H1 (cell line): ENCODE data around the gene PTPRD. TPM values are rescaled to one million over a fixed set of nuclear protein-coding genes. Genes with fewer than 3 reads are reported as not detected.

Experiments used
- CTCF ChIA-PET: fragments of 300-600 bp; sonication (Branson Sonifier 250); formaldehyde crosslinking; loops from one replicate; lab custom pipeline; 2021; ENCODE audit not compliant: partially characterized antibody; lab: Charles Lee
- POLR2A ChIA-PET: fragments of 300-600 bp; sonication (Branson Sonifier 250); formaldehyde crosslinking; loops from one replicate; lab custom pipeline; 2021; ENCODE audit warnings: inconsistent platforms; ENCODE audit not compliant: partially characterized antibody; lab: Charles Lee
- DNase-seq, 2 experiments: peaks; one replicate each; pipeline versions ENCODE4 v3.0.0 to v3.0.0-alpha.2; 2010 to 2022; ENCODE audit warnings: low spot score in 2 of 2, low read depth in 1 of 2, mixed read lengths in 1 of 2
- FAIRE-seq: peaks from 2 replicates; lab custom pipeline; 2011; peaks lifted over from hg19 to GRCh38; lab: Jason Lieb, UNC
- H2AFZ ChIP-seq: 2 replicates; pipeline ENCODE4 v1.8.1; 2012; ENCODE audit warnings: low read length, inconsistent platforms
- H2AK5ac ChIP-seq: 2 replicates; pipeline ENCODE4 v1.6.1; 2013; ENCODE audit warnings: low read depth, low read length
- H2BK120ac ChIP-seq: replicated peaks from 2 replicates; pipeline ENCODE3; 2013; ENCODE audit warnings: low read depth, low read length, inconsistent platforms
- H2BK12ac ChIP-seq: 2 replicates; pipeline ENCODE4 v1.6.1; 2013; ENCODE audit warnings: low read depth, low read length
- H2BK15ac ChIP-seq: 2 replicates; pipeline ENCODE4 v1.6.1; 2013; ENCODE audit warnings: low read length
- H2BK20ac ChIP-seq: 2 replicates; pipeline ENCODE4 v1.6.1; 2013; ENCODE audit warnings: low read length
- H2BK5ac ChIP-seq: 2 replicates; pipeline ENCODE4 v1.6.1; 2013; ENCODE audit warnings: low read depth, low read length
- H3K14ac ChIP-seq: 2 replicates; pipeline ENCODE4 v1.6.1; 2013; ENCODE audit warnings: inconsistent platforms; ENCODE audit not compliant: insufficient read length
- H3K18ac ChIP-seq: 2 replicates; pipeline ENCODE4 v1.6.1; 2013; ENCODE audit warnings: low read length; ENCODE audit errors: extremely low read depth
- H3K23ac ChIP-seq: 2 replicates; pipeline ENCODE4 v1.6.1; 2013; ENCODE audit warnings: inconsistent platforms; ENCODE audit not compliant: insufficient read length
- H3K23me2 ChIP-seq: 2 replicates; pipeline ENCODE4 v1.6.1; 2013; ENCODE audit warnings: low read depth, low read length
- H3K27ac ChIP-seq: 2 replicates; pipeline ENCODE4 v1.6.1; 2011; ENCODE audit warnings: low read depth, low read length, inconsistent platforms
- H3K27me3 ChIP-seq, 4 experiments: replicated peaks in 1 of 4; 1 replicate in 1 of 4; 2 replicates in 3 of 4; pipeline versions ENCODE4 v1.6.1 to v1.8.1; 2011 to 2013; ENCODE audit warnings: low read length in 3 of 4, mild to moderate bottlenecking in 3 of 4, inconsistent platforms in 2 of 4, mixed read lengths in 2 of 4, moderate library complexity in 1 of 4; ENCODE audit not compliant: control insufficient read depth in 3 of 4, insufficient read depth in 3 of 4; ENCODE audit errors: extremely low read depth in 1 of 4
- H3K36me3 ChIP-seq, 4 experiments: 2 replicates each; pipeline versions ENCODE4 v1.6.1 to v1.8.1; 2011 to 2013; ENCODE audit warnings: mild to moderate bottlenecking in 4 of 4, low read length in 3 of 4, moderate library complexity in 2 of 4, control low read depth in 1 of 4, inconsistent platforms in 1 of 4; ENCODE audit not compliant: insufficient read depth in 4 of 4, control insufficient read depth in 2 of 4
- H3K4ac ChIP-seq: replicated peaks from 2 replicates; pipeline ENCODE3; 2013; ENCODE audit warnings: low read length, low read depth, mixed read lengths, inconsistent platforms; ENCODE audit not compliant: insufficient read length
- H3K4me1 ChIP-seq, 4 experiments: replicated peaks in 1 of 4; 1 replicate in 1 of 4; 2 replicates in 3 of 4; pipeline versions ENCODE4 v1.6.1 to v1.8.1; 2011 to 2013; ENCODE audit warnings: low read length in 3 of 4, inconsistent platforms in 2 of 4, mixed read lengths in 1 of 4; ENCODE audit not compliant: insufficient read depth in 4 of 4, control insufficient read depth in 3 of 4
- H3K4me2 ChIP-seq, 2 experiments: 2 replicates each; pipeline versions ENCODE4 v1.6.1 to v1.8.1; 2011 to 2013; ENCODE audit warnings: low read depth in 2 of 2, low read length in 2 of 2, control low read depth in 1 of 2, inconsistent platforms in 1 of 2, mild to moderate bottlenecking in 1 of 2; ENCODE audit not compliant: insufficient read depth in 1 of 2
- H3K4me3 ChIP-seq, 4 experiments: fragments of 200-600, 300-600 bp in 1 of 4; sonication (generic), shearing (Covaris generic), sonication (Bioruptor Twin) in 1 of 4; 2 replicates each; pipeline versions ENCODE4 v1.5.1 to v1.8.1; 2011 to 2016; ENCODE audit warnings: low read length in 4 of 4, low read depth in 3 of 4, control low read depth in 2 of 4, inconsistent platforms in 2 of 4, mild to moderate bottlenecking in 2 of 4, mixed read lengths in 1 of 4, moderate library complexity in 1 of 4; ENCODE audit not compliant: insufficient read depth in 2 of 4; ENCODE audit errors: extremely low read depth in 1 of 4
- H3K56ac ChIP-seq: replicated peaks from 2 replicates; pipeline ENCODE3; 2013; ENCODE audit warnings: low read depth, mild to moderate bottlenecking, mixed read lengths, low read length, inconsistent platforms; ENCODE audit not compliant: insufficient read length
- H3K79me1 ChIP-seq: 2 replicates; pipeline ENCODE4 v1.6.1; 2013; ENCODE audit warnings: low read depth, low read length, control low read depth
- H3K79me2 ChIP-seq, 2 experiments: 2 replicates each; pipeline versions ENCODE4 v1.6.1 to v1.8.1; 2012 to 2013; ENCODE audit warnings: low read length in 2 of 2, mild to moderate bottlenecking in 2 of 2, inconsistent platforms in 1 of 2; ENCODE audit not compliant: insufficient read depth in 2 of 2, control insufficient read depth in 1 of 2
- H3K9ac ChIP-seq, 4 experiments: replicated peaks in 1 of 4; 1 replicate in 1 of 4; 2 replicates in 3 of 4; pipeline versions ENCODE4 v1.6.1 to v1.8.1; 2011 to 2013; ENCODE audit warnings: low read depth in 3 of 4, low read length in 3 of 4, control low read depth in 2 of 4, mild to moderate bottlenecking in 2 of 4, moderate library complexity in 2 of 4, inconsistent platforms in 1 of 4; ENCODE audit errors: extremely low read depth in 1 of 4
- H3K9me3 ChIP-seq, 2 experiments: 2 replicates each; pipeline versions ENCODE4 v1.6.1 to v1.8.1; 2012 to 2013; ENCODE audit warnings: mild to moderate bottlenecking in 2 of 2, moderate library complexity in 2 of 2, control low read depth in 1 of 2, inconsistent platforms in 1 of 2, low read depth in 1 of 2, low read length in 1 of 2, mixed read lengths in 1 of 2; ENCODE audit not compliant: insufficient read depth in 2 of 2
- H4K20me1 ChIP-seq, 2 experiments: replicated peaks in 1 of 2; 2 replicates each; pipeline versions ENCODE3 to v1.8.1; 2011 to 2013; ENCODE audit warnings: inconsistent platforms in 2 of 2, low read length in 2 of 2, mild to moderate bottlenecking in 1 of 2; ENCODE audit not compliant: insufficient read depth in 2 of 2, control insufficient read depth in 1 of 2
- H4K5ac ChIP-seq: 2 replicates; pipeline ENCODE4 v1.6.1; 2013; ENCODE audit warnings: low read length, low read depth, mixed read lengths, inconsistent platforms; ENCODE audit not compliant: insufficient read length
- H4K8ac ChIP-seq: 2 replicates; pipeline ENCODE4 v1.8.0; 2013; ENCODE audit warnings: mild to moderate bottlenecking, moderate library complexity, low read length, inconsistent platforms; ENCODE audit not compliant: insufficient read depth; ENCODE audit errors: extremely low read depth
- H4K91ac ChIP-seq: replicated peaks from 2 replicates; pipeline ENCODE3; 2013; ENCODE audit warnings: low read length, mixed read lengths, inconsistent platforms; ENCODE audit not compliant: insufficient read length
- BACH1 ChIP-seq: IDR thresholded peaks from 2 replicates; pipeline ENCODE4 v1.6.1; 2012; ENCODE audit warnings: low read length, improper control_type of control experiment
- BRCA1 ChIP-seq: IDR thresholded peaks from 2 replicates; pipeline ENCODE4 v1.6.1; 2012; ENCODE audit warnings: low read depth, low read length, improper control_type of control experiment
- CTBP2 ChIP-seq: IDR thresholded peaks from 2 replicates; pipeline ENCODE4 v1.7.0; 2011; ENCODE audit warnings: borderline replicate concordance, mild to moderate bottlenecking, moderate library complexity, mixed read lengths, low read length; ENCODE audit not compliant: insufficient read depth, insufficient read length
- HDAC6 ChIP-seq: IDR thresholded peaks from one replicate; pipeline ENCODE4 v1.7.1; 2012; ENCODE audit warnings: low read depth, mild to moderate bottlenecking, inconsistent platforms, low read length, moderate library complexity
- MAX ChIP-seq: IDR thresholded peaks from 2 replicates; pipeline ENCODE4 v1.6.1; 2012; ENCODE audit warnings: inconsistent platforms
- PHF8 ChIP-seq: fragments of 200-600 bp; sonication (generic); conservative IDR thresholded peaks from 2 replicates; pipeline ENCODE4 v1.7.1; 2012; ENCODE audit warnings: low read depth, mild to moderate bottlenecking, inconsistent platforms, low read length, moderate library complexity
- RFX5 ChIP-seq: IDR thresholded peaks from 2 replicates; pipeline ENCODE4 v1.6.1; 2011; ENCODE audit warnings: low read depth, low read length, improper control_type of control experiment, borderline replicate concordance
- RNF2 ChIP-seq: fragments of 200-900, 300-1000 bp; sonication (generic); IDR thresholded peaks from 2 replicates; pipeline ENCODE4 v1.7.1; 2016; ENCODE audit warnings: borderline replicate concordance, low read depth, mild to moderate bottlenecking, antibody characterized with exemption, low read length; ENCODE audit not compliant: poor library complexity, severe bottlenecking; ENCODE audit errors: missing control alignments
- SIN3A ChIP-seq, 2 experiments: IDR thresholded peaks in 1 of 2; conservative IDR thresholded peaks in 1 of 2; 2 replicates each; pipeline ENCODE4 v1.6.1; 2011 to 2012; ENCODE audit warnings: low read length in 2 of 2, improper control_type of control experiment in 1 of 2, low read depth in 1 of 2, mild to moderate bottlenecking in 1 of 2
- SP1 ChIP-seq: IDR thresholded peaks from 2 replicates; pipeline ENCODE4 v1.6.1; 2011; ENCODE audit warnings: low read depth, low read length
- USF2 ChIP-seq: IDR thresholded peaks from 2 replicates; pipeline ENCODE4 v1.6.1; 2011; ENCODE audit warnings: low read length, improper control_type of control experiment
- WGBS, 2 experiments: shearing (Covaris generic) in 1 of 2; methylation state at CpG; one replicate each; pipeline versions ENCODE4 v1.1.6 to v1.1.7; 2013 to 2015; ENCODE audit warnings: low lambda C conversion rate in 2 of 2, mixed read lengths in 2 of 2, inconsistent platforms in 1 of 2, low coverage in 1 of 2, missing lambda C conversion rate in 1 of 2; ENCODE audit not compliant: insufficient replicate concordance in 2 of 2, insufficient coverage in 1 of 2, insufficient read length in 1 of 2; ENCODE audit errors: extremely low coverage in 1 of 2, missing lambda C conversion rate in 1 of 2; 5-methylcytosine and 5-hydroxymethylcytosine counted together
- polyA plus RNA-seq, 7 experiments: library from polyadenylated mRNA; depleted of rRNA in 3 of 7; stranded (reverse) in 5 of 7; unstranded in 2 of 7; fragments of >200 nt in 5 of 7; fragments of 200-250 nt in 2 of 7; gene quantifications; 1 replicate in 5 of 7; 2 replicates in 1 of 7; 4 replicates in 1 of 7; pipeline versions ENCODE4 v1.2.1 to v1.2.3, GENCODE V29; 2011 to 2013; ENCODE audit warnings: missing spikeins in 2 of 7, mixed read lengths in 2 of 7
- total RNA-seq: library from RNA; stranded (reverse); fragmentation: NEBNext Ultra II Directional; extraction: Animal tissue kit (Norgen Biotek cat#: 25700); gene quantifications from 2 replicates; pipeline ENCODE4 v1.2.1, GENCODE V29; 2021

Gene PTPRD
- total and polyA plus RNA-seq, 2 of the 8 experiments (the other 6 are each of a cell fraction or from before 2014, with no cell fraction given), result 17.2 to 77.0 TPM

- H2BK5ac ChIP-seq, result no peak overlapping the region
- H3K9ac ChIP-seq, result no peak overlapping the region
- no peak for FAIRE-seq
- DNase-seq, result no peak
- no peak overlapping the region for H4K8ac ChIP-seq
- H3K36me3 ChIP-seq, result no peaks in the 10 kb centered on the region
- H3K14ac ChIP-seq, result no peak overlapping the region
- WGBS, 2 experiments, result 94% methylated on average over 1 of the region's 1 CpG; no CpG with 5 or more reads in 1 of the 2 experiments
- H2BK15ac ChIP-seq, result no peak overlapping the region
- H2BK12ac ChIP-seq, result no peak overlapping the region
- H2AFZ ChIP-seq, result no peak overlapping the region
- H3K79me2 ChIP-seq, result no peaks in the 10 kb centered on the region
- no peaks in the 10 kb centered on the region for H3K23me2 ChIP-seq
- H4K91ac ChIP-seq, result no peak overlapping the region
- no peak for TF ChIP-seq PHF8
- no peak for TF ChIP-seq RNF2
- TF ChIP-seq MAX, result no peak
- no peak for TF ChIP-seq SIN3A (conservative IDR thresholded peaks at IDR 0.05 in 1 of 2, IDR thresholded peaks at IDR 0.05 in 1 of 2; ENCODE audit: low read depth in 1 of 2, low read length in 2 of 2)
- TF ChIP-seq USF2, result no peak
- no peak for TF ChIP-seq BACH1
- no peak for TF ChIP-seq BRCA1
- TF ChIP-seq RFX5, result no peak
- no peak for TF ChIP-seq SP1
- no peak for TF ChIP-seq CTBP2
- TF ChIP-seq HDAC6, result no peak
- H3K4me3 ChIP-seq, result no peak overlapping the region
- no peak overlapping the region for H3K56ac ChIP-seq
- no peaks in the 10 kb centered on the region for H4K20me1 ChIP-seq
- no peak overlapping the region for H4K5ac ChIP-seq
- no peak overlapping the region for H3K27ac ChIP-seq
- H3K9me3 ChIP-seq, result no peaks in the 10 kb centered on the region
- H2AK5ac ChIP-seq, result no peak overlapping the region
- no peaks in the 10 kb centered on the region for H3K4me1 ChIP-seq
- H2BK20ac ChIP-seq, result no peak overlapping the region
- ChIA-PET CTCF (interaction anchor here (1.7 kb wide), 1 partner anchor 98 kb away, joined by 6 read pairs; no protein-coding TSS in a partner anchor), POLR2A (no interaction called here)
- H3K18ac ChIP-seq, result no peak overlapping the region
- H3K23ac ChIP-seq, result no peak overlapping the region
- H3K4me2 ChIP-seq, result no peak overlapping the region
- H3K4ac ChIP-seq, result no peak overlapping the region
- no peaks in the 10 kb centered on the region for H3K79me1 ChIP-seq
- no peak overlapping the region for H2BK120ac ChIP-seq
- H3K27me3 ChIP-seq, result no peaks in the 10 kb centered on the region
Observed at GRCh38 chr9:9799287-9799686, 813.5 kb downstream of the PTPRD start.
